ENCODE results near the gene NDUFV1.

The NDUFV1 gene

GRCh38 chr11:67640758-67641337 lies 34.1 kb downstream of the NDUFV1 start:
- DNase-seq, result no peak

- DNase-seq, result no peak
These were observed 34.8 kb downstream of the NDUFV1 start for GRCh38 chr11:67641338-67642172.

- DNase-seq, result no peak
These were observed 35.7 kb downstream of the NDUFV1 start for GRCh38 chr11:67642173-67643120.

GRCh38 chr11:67644042-67644441 lies 37.3 kb downstream of the NDUFV1 start:
- DNase-seq, result no peak

GRCh38 chr11:67644472-67645418 lies 38.0 kb downstream of the NDUFV1 start:
- DNase-seq, result no peak

GRCh38 chr11:67645521-67646461 lies 39.1 kb downstream of the NDUFV1 start:
- DNase-seq, result no peak

- DNase-seq, result no peak
These were observed 40.0 kb downstream of the NDUFV1 start for GRCh38 chr11:67646535-67647336.

- DNase-seq, result no peak
These were observed 40.7 kb downstream of the NDUFV1 start for GRCh38 chr11:67647471-67647870.

- DNase-seq, result peak; percentile 46
These were observed 41.5 kb downstream of the NDUFV1 start for GRCh38 chr11:67648140-67648795.

- no peak for DNase-seq
These were observed 42.3 kb downstream of the NDUFV1 start for GRCh38 chr11:67648796-67649613.

- DNase-seq, result no peak
These were observed 43.1 kb downstream of the NDUFV1 start for GRCh38 chr11:67649634-67650510.

- no peak for DNase-seq
These were observed 45.4 kb downstream of the NDUFV1 start for GRCh38 chr11:67651976-67652781.

GRCh38 chr11:67652965-67653845 lies 46.5 kb downstream of the NDUFV1 start:
- no peak for DNase-seq

- no peak for DNase-seq
These were observed 47.5 kb downstream of the NDUFV1 start for GRCh38 chr11:67654225-67654624.

- no peak for DNase-seq
These were observed 49.7 kb downstream of the NDUFV1 start for GRCh38 chr11:67656278-67656922.

Measured in stimulated activated CD4-positive, alpha-beta T cell treated with anti-CD3 and anti-CD28 coated beads, Interleukin-4, amount 100 ng/mL, for 1 hour (primary cell).